Panc1 (cell line): ENCODE results near the gene WDR35. TPM values are rescaled to one million over a fixed set of nuclear protein-coding genes. Genes with fewer than 3 reads are reported as not detected.

Experiments used
- ATAC-seq: fragments of 200-7000 bp; cut with Tn5 transposase; 2 replicates; pipeline ENCODE4 v1.9.1; 2020; ENCODE audit warnings: mild to moderate bottlenecking, moderate library complexity
- BruUV-seq: library from RNA; stranded (reverse); fragments of 400-500 nt; replicated peaks from 2 replicates; lab custom pipeline; 2021; lab: Mats Ljungman, UMichigan
- CTCF ChIA-PET: fragments of 300-600 bp; sonication (Branson Sonifier 250); formaldehyde crosslinking; loops from one replicate; lab custom pipeline; 2022; ENCODE audit warnings: antibody characterized with exemption; lab: Charles Lee
- POLR2A ChIA-PET: fragments of 300-600 bp; sonication (Branson Sonifier 250); formaldehyde crosslinking; loops from one replicate; lab custom pipeline; 2022; ENCODE audit warnings: antibody characterized with exemption; lab: Charles Lee
- DNase-seq: peaks from one replicate; pipeline ENCODE4 v3.0.0-alpha.2; 2010; ENCODE audit warnings: low read depth, low spot score
- H3K27ac ChIP-seq: 2 replicates; pipeline ENCODE4 v1.5.1; 2011; ENCODE audit warnings: mild to moderate bottlenecking, low read length, inconsistent platforms
- H3K27me3 ChIP-seq: fragments of 200-500 bp; sonication (Bioruptor generic); 2 replicates; pipeline ENCODE4 v1.6.0; 2014; ENCODE audit warnings: low read length, inconsistent platforms; ENCODE audit not compliant: control insufficient read depth, insufficient read depth
- H3K36me3 ChIP-seq: fragments of 200-500 bp; sonication (Bioruptor generic); 2 replicates; pipeline ENCODE4 v1.5.1; 2014; ENCODE audit warnings: inconsistent platforms, mild to moderate bottlenecking, low read length, moderate library complexity; ENCODE audit not compliant: control insufficient read depth, insufficient read depth
- H3K4me1 ChIP-seq: 2 replicates; pipeline ENCODE4 v1.5.1; 2011; ENCODE audit warnings: inconsistent platforms, mild to moderate bottlenecking, low read length, moderate library complexity; ENCODE audit not compliant: control insufficient read depth, insufficient read depth
- H3K4me3 ChIP-seq, 2 experiments: 2 replicates each; pipeline ENCODE4 v1.5.1; 2011 to 2012; ENCODE audit warnings: low read depth in 2 of 2, low read length in 2 of 2, mild to moderate bottlenecking in 2 of 2, inconsistent platforms in 1 of 2, moderate library complexity in 1 of 2
- H3K9me3 ChIP-seq: fragments of 200-500 bp; sonication (Bioruptor generic); 2 replicates; pipeline ENCODE4 v1.5.1; 2014; ENCODE audit warnings: low read depth, mild to moderate bottlenecking, inconsistent platforms, low read length, moderate library complexity; ENCODE audit not compliant: control insufficient read depth, insufficient read depth
- POLR2AphosphoS5 ChIP-seq: IDR thresholded peaks from 2 replicates; pipeline ENCODE4 v1.6.1; 2012; ENCODE audit warnings: mild to moderate bottlenecking, low read depth, low read length, moderate library complexity
- REST ChIP-seq, 2 experiments: IDR thresholded peaks; 2 replicates each; pipeline ENCODE4 v1.6.1; 2011 to 2012; ENCODE audit warnings: low read depth in 2 of 2, control low read depth in 1 of 2, low read length in 1 of 2, mild to moderate bottlenecking in 1 of 2, moderate library complexity in 1 of 2; ENCODE audit not compliant: insufficient read depth in 1 of 2
- SIN3A ChIP-seq: IDR thresholded peaks from 2 replicates; pipeline ENCODE4 v1.6.1; 2012; ENCODE audit warnings: low read depth, mild to moderate bottlenecking, low read length, moderate library complexity, borderline replicate concordance; ENCODE audit not compliant: insufficient read depth
- TCF7L2 ChIP-seq: IDR thresholded peaks from 2 replicates; pipeline ENCODE4 v1.6.1; 2011; ENCODE audit warnings: mild to moderate bottlenecking, low read depth, low read length, inconsistent platforms
- in situ Hi-C: cut with HindIII; loops from 2 replicates; pipeline ENCODE4 v1.10.0; 2016; ENCODE audit warnings: low sequenced_read_pairs, low pct_unique_long_range_greater_than_20kb
- intact Hi-C: fragments of 100-400 bp; cut with micrococcal nuclease; formaldehyde crosslinking; loops from one replicate; pipeline ENCODE4 v1.10.0; 2022; ENCODE audit not compliant: unreplicated experiment
- total RNA-seq: library from RNA; stranded (reverse); gene quantifications from one replicate; pipeline ENCODE4 v1.2.1, GENCODE V29; 2021; ENCODE audit not compliant: unreplicated experiment
- TF ChIP-seq, protein P1 (sequence below): fragments of 450-650 bp; IDR thresholded peaks from 2 replicates; pipeline ENCODE4 v1.5.1; 2017; ENCODE audit warnings: mild to moderate bottlenecking

The WDR35 gene
- total RNA-seq, 1 experiment from 2014 or later: 13.8 TPM

DNA sequence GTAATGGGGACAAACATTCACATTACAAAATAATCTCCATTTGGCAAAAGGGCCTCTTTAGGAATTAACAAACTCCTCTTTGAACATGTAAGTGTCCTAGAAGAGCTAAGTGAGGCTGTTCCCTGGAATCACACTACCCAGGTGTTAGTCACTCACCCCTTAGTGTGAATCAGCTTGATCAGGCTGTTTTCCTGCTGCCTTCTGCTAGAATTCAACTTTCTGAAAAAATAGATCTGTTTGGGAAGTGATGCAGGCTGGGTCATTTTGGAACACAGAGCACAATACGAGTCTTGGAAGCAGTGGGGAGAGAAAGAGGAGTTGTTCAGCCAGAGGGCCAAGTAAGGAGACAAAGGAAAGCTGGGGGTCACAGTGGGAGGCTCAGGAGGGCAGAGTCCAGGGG is 128.1 kb downstream of the WDR35 start:
- intact Hi-C loops (loop anchor here (2.0 to 5.0 kb wide), 3 partner anchors 505 to 1341 kb away; partner anchors contain the start of gene OSR1), in situ Hi-C loops (no loop called here)
- Histone ChIP-seq H3K27ac (no peak overlapping the region), H3K4me1 (0 out of 2 replicates have a peak, but pooled peaks cover 6% of the 10 kb centered on the region), H3K9me3 (no peaks in the 10 kb centered on the region), H3K4me3 (no peak overlapping the region), H3K36me3 (no peaks in the 10 kb centered on the region), H3K27me3 (no peaks in the 10 kb centered on the region)
- BruUV-seq: no TSS peak
- ChIA-PET POLR2A (no interaction called here), CTCF (no interaction called here)
- TF ChIP-seq, protein P1, sequence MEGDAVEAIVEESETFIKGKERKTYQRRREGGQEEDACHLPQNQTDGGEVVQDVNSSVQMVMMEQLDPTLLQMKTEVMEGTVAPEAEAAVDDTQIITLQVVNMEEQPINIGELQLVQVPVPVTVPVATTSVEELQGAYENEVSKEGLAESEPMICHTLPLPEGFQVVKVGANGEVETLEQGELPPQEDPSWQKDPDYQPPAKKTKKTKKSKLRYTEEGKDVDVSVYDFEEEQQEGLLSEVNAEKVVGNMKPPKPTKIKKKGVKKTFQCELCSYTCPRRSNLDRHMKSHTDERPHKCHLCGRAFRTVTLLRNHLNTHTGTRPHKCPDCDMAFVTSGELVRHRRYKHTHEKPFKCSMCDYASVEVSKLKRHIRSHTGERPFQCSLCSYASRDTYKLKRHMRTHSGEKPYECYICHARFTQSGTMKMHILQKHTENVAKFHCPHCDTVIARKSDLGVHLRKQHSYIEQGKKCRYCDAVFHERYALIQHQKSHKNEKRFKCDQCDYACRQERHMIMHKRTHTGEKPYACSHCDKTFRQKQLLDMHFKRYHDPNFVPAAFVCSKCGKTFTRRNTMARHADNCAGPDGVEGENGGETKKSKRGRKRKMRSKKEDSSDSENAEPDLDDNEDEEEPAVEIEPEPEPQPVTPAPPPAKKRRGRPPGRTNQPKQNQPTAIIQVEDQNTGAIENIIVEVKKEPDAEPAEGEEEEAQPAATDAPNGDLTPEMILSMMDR: no peak
- no peak for TF ChIP-seq POLR2AphosphoS5
- TF ChIP-seq REST (IDR thresholded peaks at IDR 0.05; ENCODE audit: insufficient read depth in 1 of 2, low read depth in 2 of 2, low read length in 1 of 2): no peak
- TF ChIP-seq TCF7L2: no peak
- no peak for TF ChIP-seq SIN3A
- DNase-seq: no peak
- no peak for ATAC-seq

Other genes starting within 250 kb of the WDR35 start
- 12.7 TPM for gene TTC32, start 88.1 kb downstream of the WDR35 start, total RNA-seq
- gene MATN3, start 22.6 kb upstream of the WDR35 start, total RNA-seq: 3.5 TPM
- gene LAPTM4A, start 61.5 kb upstream of the WDR35 start, total RNA-seq: 123 TPM
- 93.0 TPM for gene SDC1, start 235.0 kb upstream of the WDR35 start, total RNA-seq